Measurements from ENCODE around the gene CAMSAP1. TPM values are rescaled to one million over a fixed set of nuclear protein-coding genes. Genes with fewer than 3 reads are reported as not detected.

CAMSAP1 gene
- total and polyA plus RNA-seq, 2 donors (not counting 1 experiment from before 2014, with no cell fraction given) = 5.0 to 18.8 TPM

DNA sequence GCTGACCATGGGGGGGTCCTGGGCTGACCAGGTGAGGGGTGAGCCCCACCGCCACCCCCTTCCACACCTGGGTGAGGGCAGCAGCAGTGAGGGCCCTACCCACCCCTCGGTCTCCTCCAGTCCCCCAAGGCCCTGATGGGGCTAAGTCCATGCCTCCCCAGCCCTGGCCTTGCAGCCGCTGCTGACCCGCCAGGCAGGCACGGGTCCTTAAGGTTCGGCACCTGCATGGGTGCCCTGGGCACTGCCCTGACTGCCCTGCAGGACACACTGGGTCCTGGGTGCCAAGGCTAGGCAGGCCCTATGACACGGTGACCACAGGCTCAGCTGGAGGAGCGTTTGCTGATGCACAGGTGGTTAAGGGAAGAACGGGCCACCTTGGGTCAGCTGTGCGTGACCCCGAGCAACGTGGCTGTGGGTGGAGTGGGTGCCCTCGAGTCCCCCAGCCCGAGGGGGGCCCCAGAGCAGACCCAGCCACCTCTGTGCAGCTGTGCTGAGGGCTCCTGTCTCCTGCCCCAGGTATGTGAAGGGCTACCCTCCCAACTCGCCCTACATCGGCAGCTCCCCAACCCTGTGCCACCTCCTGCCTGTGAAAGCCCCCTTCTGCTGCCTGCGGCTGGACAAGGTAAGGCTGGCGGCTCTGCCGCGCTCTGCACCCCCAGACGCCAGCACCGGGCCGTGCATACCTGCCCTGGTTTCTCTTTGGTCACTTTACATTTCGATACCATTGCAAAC, 132.4 kb downstream of the CAMSAP1 start:
- DNase-seq (ENCODE audit: low read depth in 2 of 2) = no peak
- no peaks in the 10 kb centered on the region for H3K27me3 ChIP-seq (ENCODE audit: control insufficient read depth, insufficient read depth, low read length)
- H2AFZ ChIP-seq (ENCODE audit: low read length) = no peak overlapping the region
- H3K36me3 ChIP-seq (ENCODE audit: control insufficient read depth, insufficient read depth, low read length) = no peaks in the 10 kb centered on the region
- H3K9ac ChIP-seq (ENCODE audit: insufficient read depth, low read length) = no peak overlapping the region
- no peaks in the 10 kb centered on the region for H3K4me1 ChIP-seq (ENCODE audit: control insufficient read depth, extremely low read depth, insufficient read depth, low read length)
- H4K20me1 ChIP-seq (ENCODE audit: control insufficient read depth, extremely low read depth, insufficient read depth, low read length) = no peaks in the 10 kb centered on the region
- H3K27ac ChIP-seq (ENCODE audit: insufficient read depth, low read length) = no peak overlapping the region
- H3K9me3 ChIP-seq (ENCODE audit: control insufficient read depth, insufficient read depth, low read depth, low read length) = peaks cover 2% of the 10 kb centered on the region
- no peaks in the 10 kb centered on the region for H3K79me2 ChIP-seq (ENCODE audit: control insufficient read depth, insufficient read depth, low read length)
- no peak overlapping the region for H3K4me3 ChIP-seq (replicated peaks in 1 of 4; ENCODE audit: control extremely low read depth in 1 of 4, insufficient read depth in 1 of 4, low read depth in 3 of 4, low read length in 4 of 4)
- no peak for TF ChIP-seq EZH2 (IDR thresholded peaks at IDR 0.05; ENCODE audit: low read length, missing control alignments)
- TF ChIP-seq, protein P1, sequence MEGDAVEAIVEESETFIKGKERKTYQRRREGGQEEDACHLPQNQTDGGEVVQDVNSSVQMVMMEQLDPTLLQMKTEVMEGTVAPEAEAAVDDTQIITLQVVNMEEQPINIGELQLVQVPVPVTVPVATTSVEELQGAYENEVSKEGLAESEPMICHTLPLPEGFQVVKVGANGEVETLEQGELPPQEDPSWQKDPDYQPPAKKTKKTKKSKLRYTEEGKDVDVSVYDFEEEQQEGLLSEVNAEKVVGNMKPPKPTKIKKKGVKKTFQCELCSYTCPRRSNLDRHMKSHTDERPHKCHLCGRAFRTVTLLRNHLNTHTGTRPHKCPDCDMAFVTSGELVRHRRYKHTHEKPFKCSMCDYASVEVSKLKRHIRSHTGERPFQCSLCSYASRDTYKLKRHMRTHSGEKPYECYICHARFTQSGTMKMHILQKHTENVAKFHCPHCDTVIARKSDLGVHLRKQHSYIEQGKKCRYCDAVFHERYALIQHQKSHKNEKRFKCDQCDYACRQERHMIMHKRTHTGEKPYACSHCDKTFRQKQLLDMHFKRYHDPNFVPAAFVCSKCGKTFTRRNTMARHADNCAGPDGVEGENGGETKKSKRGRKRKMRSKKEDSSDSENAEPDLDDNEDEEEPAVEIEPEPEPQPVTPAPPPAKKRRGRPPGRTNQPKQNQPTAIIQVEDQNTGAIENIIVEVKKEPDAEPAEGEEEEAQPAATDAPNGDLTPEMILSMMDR (conservative IDR thresholded peaks at IDR 0.05 in 1 of 2, IDR thresholded peaks at IDR 0.05 in 1 of 2; ENCODE audit: low read depth in 1 of 2, low read length in 2 of 2) = no peak
- no peak overlapping the region for H3K4me2 ChIP-seq (ENCODE audit: extremely low read depth, insufficient read depth, low read length)

GRCh38 chr9:135774239-135774747, 133.1 kb downstream of the CAMSAP1 start:
- DNase-seq (ENCODE audit: low read depth in 2 of 2) = no peak
- H3K4me2 ChIP-seq (ENCODE audit: extremely low read depth, insufficient read depth, low read length) = no peak overlapping the region
- no peak overlapping the region for H2AFZ ChIP-seq (ENCODE audit: low read length)
- H3K79me2 ChIP-seq (ENCODE audit: control insufficient read depth, insufficient read depth, low read length) = no peaks in the 10 kb centered on the region
- H3K36me3 ChIP-seq (ENCODE audit: control insufficient read depth, insufficient read depth, low read length) = no peaks in the 10 kb centered on the region
- H3K9ac ChIP-seq (ENCODE audit: insufficient read depth, low read length) = no peak overlapping the region
- no peaks in the 10 kb centered on the region for H4K20me1 ChIP-seq (ENCODE audit: control insufficient read depth, extremely low read depth, insufficient read depth, low read length)
- no peaks in the 10 kb centered on the region for H3K4me1 ChIP-seq (ENCODE audit: control insufficient read depth, extremely low read depth, insufficient read depth, low read length)
- TF ChIP-seq EZH2 (IDR thresholded peaks at IDR 0.05; ENCODE audit: low read length, missing control alignments) = no peak
- TF ChIP-seq, protein P1 (conservative IDR thresholded peaks at IDR 0.05 in 1 of 2, IDR thresholded peaks at IDR 0.05 in 1 of 2; ENCODE audit: low read depth in 1 of 2, low read length in 2 of 2) = no peak
- H3K27ac ChIP-seq (ENCODE audit: insufficient read depth, low read length) = no peak overlapping the region
- no peak overlapping the region for H3K4me3 ChIP-seq (replicated peaks in 1 of 4; ENCODE audit: control extremely low read depth in 1 of 4, insufficient read depth in 1 of 4, low read depth in 3 of 4, low read length in 4 of 4)
- no peaks in the 10 kb centered on the region for H3K27me3 ChIP-seq (ENCODE audit: control insufficient read depth, insufficient read depth, low read length)
- H3K9me3 ChIP-seq (ENCODE audit: control insufficient read depth, insufficient read depth, low read depth, low read length) = peaks cover 2% of the 10 kb centered on the region

GRCh38 chr9:135773530-135774238, 133.7 kb downstream of the CAMSAP1 start:
- no peak overlapping the region for H3K4me2 ChIP-seq (ENCODE audit: extremely low read depth, insufficient read depth, low read length)
- H3K79me2 ChIP-seq (ENCODE audit: control insufficient read depth, insufficient read depth, low read length) = no peaks in the 10 kb centered on the region
- H4K20me1 ChIP-seq (ENCODE audit: control insufficient read depth, extremely low read depth, insufficient read depth, low read length) = no peaks in the 10 kb centered on the region
- DNase-seq (ENCODE audit: low read depth in 2 of 2) = no peak
- H3K27ac ChIP-seq (ENCODE audit: insufficient read depth, low read length) = no peak overlapping the region
- H3K4me1 ChIP-seq (ENCODE audit: control insufficient read depth, extremely low read depth, insufficient read depth, low read length) = no peaks in the 10 kb centered on the region
- H3K27me3 ChIP-seq (ENCODE audit: control insufficient read depth, insufficient read depth, low read length) = no peaks in the 10 kb centered on the region
- no peak overlapping the region for H3K9ac ChIP-seq (ENCODE audit: insufficient read depth, low read length)
- no peaks in the 10 kb centered on the region for H3K36me3 ChIP-seq (ENCODE audit: control insufficient read depth, insufficient read depth, low read length)
- H3K4me3 ChIP-seq (replicated peaks in 1 of 4; ENCODE audit: control extremely low read depth in 1 of 4, insufficient read depth in 1 of 4, low read depth in 3 of 4, low read length in 4 of 4) = no peak overlapping the region
- TF ChIP-seq EZH2 (IDR thresholded peaks at IDR 0.05; ENCODE audit: low read length, missing control alignments) = no peak
- TF ChIP-seq, protein P1 (conservative IDR thresholded peaks at IDR 0.05 in 1 of 2, IDR thresholded peaks at IDR 0.05 in 1 of 2; ENCODE audit: low read depth in 1 of 2, low read length in 2 of 2) = no peak
- H2AFZ ChIP-seq (ENCODE audit: low read length) = no peak overlapping the region
- H3K9me3 ChIP-seq (ENCODE audit: control insufficient read depth, insufficient read depth, low read depth, low read length) = peaks cover 2% of the 10 kb centered on the region
